A549 (cell line): ENCODE results near the gene PKN3. TPM values are rescaled to one million over a fixed set of nuclear protein-coding genes. Genes with fewer than 3 reads are reported as not detected.

Source experiments
- ATAC-seq, 2 experiments: fragments of 200-7000 bp in 1 of 2; fragments of >200 bp in 1 of 2; cut with Nextera tagmentation in 1 of 2; cut with Tn5 transposase in 1 of 2; 3 replicates each; pipeline versions ENCODE4 v1.8.0 to v1.9.1; 2018 to 2020; ENCODE audit warnings: mild to moderate bottlenecking in 1 of 2, moderate library complexity in 1 of 2
- CTCF ChIA-PET: fragments of 300-600 bp; sonication (Branson Sonifier 250); formaldehyde crosslinking; extraction: SDS; loops from one replicate; lab custom pipeline; 2021; ENCODE audit warnings: antibody characterized with exemption, inconsistent platforms; lab: Yijun Ruan, JAX
- POLR2A ChIA-PET: fragments of 350-600 bp; formaldehyde crosslinking; extraction: SDS; loops from one replicate; lab custom pipeline; 2021; ENCODE audit warnings: antibody characterized with exemption, inconsistent platforms; lab: Yijun Ruan, JAX
- DNase-seq, 2 experiments: peaks; one replicate each; pipeline versions ENCODE4 v3.0.0 to v3.0.0-alpha.2; 2011 to 2016; ENCODE audit warnings: low read depth in 1 of 2, low spot score in 1 of 2
- FAIRE-seq: peaks from 2 replicates; lab custom pipeline; 2011; peaks lifted over from hg19 to GRCh38; lab: Jason Lieb, UNC
- H3K27ac ChIP-seq, 2 experiments: fragments of >200 bp; sonication (Bioruptor Twin); formaldehyde crosslinking; 3 replicates each; pipeline ENCODE4 v1.5.1; 2016 to 2017
- H3K4me1 ChIP-seq: fragments of >200 bp; sonication (Bioruptor Twin); formaldehyde crosslinking; 3 replicates; pipeline ENCODE4 v1.6.1; 2016
- H3K4me2 ChIP-seq: fragments of >200 bp; sonication (Bioruptor Twin); formaldehyde crosslinking; 3 replicates; pipeline ENCODE4 v1.6.1; 2016
- H3K4me3 ChIP-seq: fragments of >200 bp; sonication (Bioruptor Twin); formaldehyde crosslinking; 3 replicates; pipeline ENCODE4 v1.5.1; 2016
- H3K9me3 ChIP-seq: fragments of >200 bp; sonication (Bioruptor Twin); formaldehyde crosslinking; 3 replicates; pipeline ENCODE4 v1.6.1; 2016
- CEBPB ChIP-seq, 2 experiments: fragments of >200 bp in 1 of 2; sonication (Bioruptor Twin) in 1 of 2; formaldehyde crosslinking in 1 of 2; IDR thresholded peaks; 2 replicates each; pipeline ENCODE4 v1.6.1; 2012 to 2016
- CTCF ChIP-seq: fragments of >200 bp; sonication (Bioruptor Twin); formaldehyde crosslinking; IDR thresholded peaks from 3 replicates; pipeline ENCODE4 v1.5.1; 2016
- E2F6 ChIP-seq: IDR thresholded peaks from 2 replicates; pipeline ENCODE4 v1.6.1; 2012; ENCODE audit warnings: low read depth, borderline replicate concordance
- EHMT2 ChIP-seq: fragments of 200-600 bp; sonication (generic); IDR thresholded peaks from 2 replicates; pipeline ENCODE4 v1.6.1; 2016; ENCODE audit warnings: antibody characterized with exemption, low read depth, mild to moderate bottlenecking, moderate library complexity
- ELK1 ChIP-seq: fragments of 150-350 bp; IDR thresholded peaks from 2 replicates; pipeline ENCODE4 v1.6.1; 2014; ENCODE audit warnings: low read depth, mild to moderate bottlenecking, low read length
- EP300 ChIP-seq, 2 experiments: fragments of >200 bp; sonication (Bioruptor Twin); formaldehyde crosslinking; IDR thresholded peaks; 2 replicates in 1 of 2; 3 replicates in 1 of 2; pipeline ENCODE4 v1.6.1; 2016 to 2017
- FOSL2 ChIP-seq, 2 experiments: fragments of 450-650 bp in 1 of 2; fragments of >200 bp in 1 of 2; sonication (Bioruptor Twin) in 1 of 2; formaldehyde crosslinking; IDR thresholded peaks; 2 replicates each; pipeline versions ENCODE4 v1.5.0 to v1.6.1; 2016 to 2020; ENCODE audit warnings: mild to moderate bottlenecking in 1 of 2, moderate library complexity in 1 of 2
- FOXS1 ChIP-seq: fragments of 250-450 bp; sonication (Bioruptor Pico); IDR thresholded peaks from 2 replicates; pipeline ENCODE4 v1.5.0; 2020; ENCODE audit warnings: mild to moderate bottlenecking, moderate library complexity
- HDAC2 ChIP-seq: fragments of 200-600 bp; sonication (generic); IDR thresholded peaks from 2 replicates; pipeline ENCODE4 v1.6.1; 2016
- HES2 ChIP-seq: fragments of >200 bp; sonication (Bioruptor Twin); formaldehyde crosslinking; IDR thresholded peaks from 2 replicates; pipeline ENCODE4 v1.6.1; 2016
- HEYL ChIP-seq: fragments of 250-450 bp; sonication (Bioruptor Pico); IDR thresholded peaks from 2 replicates; pipeline ENCODE4 v1.8.0; 2021; ENCODE audit warnings: mild to moderate bottlenecking, moderate library complexity
- MAX ChIP-seq: IDR thresholded peaks from 2 replicates; pipeline ENCODE4 v1.6.1; 2012
- NPAS2 ChIP-seq: fragments of 250-450 bp; sonication (Bioruptor Pico); IDR thresholded peaks from 2 replicates; pipeline ENCODE4 v1.8.0; 2022; ENCODE audit warnings: mild to moderate bottlenecking, moderate library complexity, borderline replicate concordance
- PBX3 ChIP-seq: IDR thresholded peaks from 2 replicates; pipeline ENCODE4 v1.6.1; 2012
- POLR2A ChIP-seq: IDR thresholded peaks from 2 replicates; pipeline ENCODE4 v1.6.1; 2012; ENCODE audit warnings: mild to moderate bottlenecking, low read length
- RAD21 ChIP-seq, 2 experiments: fragments of >200 bp in 1 of 2; sonication (Bioruptor Twin) in 1 of 2; formaldehyde crosslinking in 1 of 2; IDR thresholded peaks in 1 of 2; conservative IDR thresholded peaks in 1 of 2; 2 replicates in 1 of 2; 3 replicates in 1 of 2; pipeline ENCODE4 v1.6.1; 2012 to 2018; ENCODE audit warnings: inconsistent platforms in 1 of 2
- REST ChIP-seq: fragments of 200-600 bp; sonication (generic); IDR thresholded peaks from 2 replicates; pipeline ENCODE4 v1.6.1; 2016; ENCODE audit warnings: antibody characterized with exemption, mild to moderate bottlenecking, moderate library complexity
- SREBF2 ChIP-seq: fragments of 450-650 bp; IDR thresholded peaks from 2 replicates; pipeline ENCODE4 v1.6.1; 2014; ENCODE audit warnings: mild to moderate bottlenecking, moderate library complexity
- ZNF302 ChIP-seq: fragments of 250-450 bp; sonication (Bioruptor Pico); IDR thresholded peaks from 2 replicates; pipeline ENCODE4 v1.9.0; 2021; ENCODE audit warnings: inconsistent platforms, mild to moderate bottlenecking, moderate library complexity
- WGBS: methylation state at CpG from one replicate; pipeline ENCODE4 v1.1.6; 2017; ENCODE audit errors: missing lambda C conversion rate; 5-methylcytosine and 5-hydroxymethylcytosine counted together
- polyA plus RNA-seq, 4 experiments: library from polyadenylated mRNA; depleted of rRNA in 3 of 4; stranded (reverse); fragments of >200 nt; fragmentation: RNase III in 1 of 4; extraction: RNeasy Plus Mini Kit Qiagen cat#74134 plus additional on column Dnase treatment in 1 of 4; gene quantifications; 2 replicates in 3 of 4; 3 replicates in 1 of 4; pipeline ENCODE4 v1.2.3, GENCODE V29; 2011 to 2017

Gene PKN3
- polyA plus RNA-seq, 2 of the 4 experiments (the other 2 are of a cell fraction): 9.0 to 14.1 TPM

GRCh38 chr9:128694344-128694743 lies 8.0 kb upstream of the PKN3 start:
- no peak for TF ChIP-seq MAX
- no peak for TF ChIP-seq CEBPB (IDR thresholded peaks at IDR 0.05)
- TF ChIP-seq REST: no peak
- TF ChIP-seq HEYL (CRISPR knock-in tag): no peak
- TF ChIP-seq ZNF302 (CRISPR knock-in tag): no peak
- TF ChIP-seq E2F6: no peak
- TF ChIP-seq HDAC2: no peak
- no peak for TF ChIP-seq NPAS2 (CRISPR knock-in tag)
- TF ChIP-seq FOSL2 (IDR thresholded peaks at IDR 0.05): no peak
- no peak for TF ChIP-seq FOSL2 (CRISPR knock-in tag; IDR thresholded peaks at IDR 0.05)
- no peak for TF ChIP-seq SREBF2
- no peak for TF ChIP-seq ELK1
- no peak for TF ChIP-seq PBX3
- no peak for TF ChIP-seq RAD21 (conservative IDR thresholded peaks at IDR 0.05 in 1 of 2, IDR thresholded peaks at IDR 0.05 in 1 of 2)
- TF ChIP-seq HES2: no peak
- no peak for TF ChIP-seq EHMT2
- no peak for TF ChIP-seq CTCF
- TF ChIP-seq FOXS1 (CRISPR knock-in tag): no peak
- no peak for TF ChIP-seq EP300 (IDR thresholded peaks at IDR 0.05)
- TF ChIP-seq POLR2A: no peak
- ATAC-seq (no peak), FAIRE-seq (no peak), DNase-seq (no peak)
- ChIA-PET POLR2A (no interaction called here), CTCF (no interaction called here)
- H3K27ac ChIP-seq: no peak overlapping the region
- no peak overlapping the region for H3K4me2 ChIP-seq
- no peaks in the 10 kb centered on the region for H3K9me3 ChIP-seq
- 81% methylated on average over 6 of the region's 6 CpGs for WGBS
- peaks cover 27% of the 10 kb centered on the region for H3K4me1 ChIP-seq
- H3K4me3 ChIP-seq: no peak overlapping the region
